GM19035 (cell line): ENCODE measurements around the gene GRIK4.
"Not testable (repeated sequence)": the region's sequence is repeated elsewhere in the genome, so short reads cannot be mapped to it uniquely, and the experiment has no call there.

Experiments used
- ATAC-seq: cut with Tn5 transposase; IDR thresholded peaks from one replicate; pipeline ENCODE4 v1.9.1; 2021; ENCODE audit not compliant: unreplicated experiment

The GRIK4 gene

DNA sequence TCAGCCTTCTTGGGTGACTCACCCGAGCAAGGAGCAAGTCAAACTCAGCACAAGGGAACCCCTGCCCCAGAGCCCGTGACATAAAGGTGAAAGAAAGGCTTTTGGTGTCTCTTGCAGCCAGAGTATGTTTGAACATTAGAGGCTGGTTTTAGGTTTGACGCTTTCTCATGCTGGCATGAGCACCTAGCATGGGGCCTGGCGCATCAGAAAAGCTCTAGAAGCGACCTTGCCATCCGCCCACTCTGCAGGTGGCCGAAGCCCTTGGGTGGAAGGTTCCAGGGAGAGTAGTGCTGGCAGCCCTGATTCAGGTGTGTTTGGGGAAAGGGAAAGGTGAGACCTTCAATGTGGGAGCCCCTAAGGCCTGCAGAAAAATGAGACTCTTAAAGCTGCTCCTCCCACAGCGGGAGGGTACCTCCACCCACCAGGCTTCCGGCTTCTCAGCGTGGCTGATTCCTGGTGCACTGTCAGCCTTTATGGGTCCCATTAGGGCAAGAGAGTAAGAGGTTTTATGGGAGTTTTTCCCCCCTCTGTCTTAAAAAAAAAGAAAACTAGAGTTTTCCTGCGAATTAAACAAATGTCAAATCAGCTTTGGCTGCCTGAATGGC lies 88.4 kb downstream of the GRIK4 start:
- no peak for ATAC-seq

GRCh38 chr11:120601536-120601935 lies 90.0 kb downstream of the GRIK4 start:
- ATAC-seq: no peak

DNA sequence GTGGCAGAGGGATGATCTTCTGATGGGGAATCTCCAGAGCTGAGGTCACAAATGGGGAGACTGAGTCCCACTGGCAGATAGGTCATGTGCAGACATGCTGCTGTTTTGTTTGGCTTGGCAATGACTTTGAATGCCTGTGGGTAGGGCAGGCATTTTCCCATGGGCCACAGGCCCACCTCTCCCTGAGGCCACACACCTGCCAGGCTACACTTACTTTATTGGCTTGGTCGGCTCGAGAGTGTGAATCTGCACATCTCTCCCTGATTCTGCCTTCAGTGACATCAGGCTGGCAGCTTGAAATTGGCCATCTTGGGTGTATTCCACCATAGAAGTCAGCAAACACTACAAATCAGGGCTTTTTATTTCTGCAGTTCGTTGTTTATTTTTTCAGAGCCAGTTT lies 91.5 kb downstream of the GRIK4 start:
- no peak for ATAC-seq

- ATAC-seq: no peak
Observed at GRCh38 chr11:120605469-120605868, 93.9 kb downstream of the GRIK4 start.

DNA sequence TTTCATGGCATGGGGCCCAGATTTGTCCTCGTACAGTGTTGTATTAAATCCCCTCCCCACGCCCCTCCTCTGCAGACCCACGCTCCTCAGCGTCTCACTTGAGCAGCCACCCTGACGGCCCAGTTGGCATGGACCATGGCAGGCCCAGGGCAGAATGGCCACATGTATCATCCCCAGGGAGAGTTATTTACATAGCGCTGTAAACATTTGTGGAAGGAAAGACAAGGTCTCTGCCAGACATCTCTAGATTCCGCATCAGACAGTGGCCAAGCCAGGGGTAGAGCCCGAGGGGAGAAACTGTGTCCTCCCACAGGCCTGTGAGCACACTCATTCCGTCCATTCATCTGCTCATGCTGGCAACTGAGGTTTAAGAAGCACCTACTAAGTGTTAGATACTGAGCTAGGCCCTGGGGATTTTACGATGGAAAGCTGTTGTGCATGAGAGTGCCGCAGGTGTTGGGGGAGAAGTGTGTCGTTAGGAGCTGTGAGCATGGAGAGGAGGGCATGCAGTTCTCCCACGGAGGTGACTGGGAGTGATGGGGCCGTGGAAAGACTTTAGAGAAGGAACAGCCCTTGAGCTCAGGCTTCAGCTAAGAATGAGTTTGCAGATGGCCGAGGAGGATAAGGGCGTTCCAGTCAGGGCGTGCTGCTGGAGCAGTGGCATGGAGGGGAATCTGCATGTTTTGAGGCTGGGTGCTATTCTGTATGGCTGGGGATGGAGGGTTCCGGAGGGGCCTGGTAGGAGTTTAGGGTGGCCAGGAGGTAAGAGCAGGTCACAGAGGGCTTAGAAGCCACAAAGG lies 94.9 kb downstream of the GRIK4 start:
- ATAC-seq: no peak

DNA sequence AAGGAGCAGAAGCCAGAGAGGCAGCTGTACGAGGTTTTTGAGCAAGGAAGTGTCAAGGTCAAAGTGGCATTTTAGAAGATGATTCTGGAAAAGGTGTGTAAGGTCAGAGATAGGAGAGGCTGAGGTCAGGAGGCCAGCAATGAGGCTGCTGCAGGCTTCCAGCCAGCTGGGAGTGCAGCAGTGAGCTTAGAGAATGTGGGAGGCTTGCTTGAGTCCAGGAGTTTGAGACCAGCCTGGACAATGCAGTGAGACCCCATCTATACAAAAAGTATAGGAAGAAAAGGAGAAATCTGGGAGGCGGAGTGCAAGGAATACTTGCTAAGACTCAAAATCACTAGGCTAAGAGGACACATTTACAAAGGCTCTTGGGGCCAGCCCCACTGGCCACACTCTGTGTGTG lies 96.5 kb downstream of the GRIK4 start:
- ATAC-seq: no peak

GRCh38 chr11:120608760-120609211 lies 97.2 kb downstream of the GRIK4 start:
- ATAC-seq: no peak

GRCh38 chr11:120610111-120610510 lies 98.6 kb downstream of the GRIK4 start:
- no peak for ATAC-seq

DNA sequence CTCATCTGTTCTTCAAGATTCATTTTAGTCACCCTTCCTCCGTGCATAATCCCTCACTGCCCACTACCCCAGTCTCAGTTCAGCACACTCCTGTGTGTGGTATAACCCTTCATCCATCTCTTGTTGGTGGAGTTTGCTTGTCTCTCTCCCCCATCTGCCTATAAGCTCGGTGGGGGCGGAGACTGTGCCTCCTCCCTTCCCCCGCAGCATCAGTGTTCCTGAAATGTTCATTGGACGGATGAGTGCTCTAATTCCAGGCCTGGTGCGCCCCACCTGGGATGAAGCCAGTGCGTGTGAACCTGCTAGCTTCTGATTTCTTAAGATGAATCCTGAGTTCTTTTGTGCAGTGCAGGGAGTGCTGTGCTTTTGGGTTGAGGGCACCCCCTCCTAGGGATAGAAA lies 100.0 kb downstream of the GRIK4 start:
- no peak for ATAC-seq

- ATAC-seq: peak; percentile 88
Observed at GRCh38 chr11:120612513-120613263, 101.1 kb downstream of the GRIK4 start.

DNA sequence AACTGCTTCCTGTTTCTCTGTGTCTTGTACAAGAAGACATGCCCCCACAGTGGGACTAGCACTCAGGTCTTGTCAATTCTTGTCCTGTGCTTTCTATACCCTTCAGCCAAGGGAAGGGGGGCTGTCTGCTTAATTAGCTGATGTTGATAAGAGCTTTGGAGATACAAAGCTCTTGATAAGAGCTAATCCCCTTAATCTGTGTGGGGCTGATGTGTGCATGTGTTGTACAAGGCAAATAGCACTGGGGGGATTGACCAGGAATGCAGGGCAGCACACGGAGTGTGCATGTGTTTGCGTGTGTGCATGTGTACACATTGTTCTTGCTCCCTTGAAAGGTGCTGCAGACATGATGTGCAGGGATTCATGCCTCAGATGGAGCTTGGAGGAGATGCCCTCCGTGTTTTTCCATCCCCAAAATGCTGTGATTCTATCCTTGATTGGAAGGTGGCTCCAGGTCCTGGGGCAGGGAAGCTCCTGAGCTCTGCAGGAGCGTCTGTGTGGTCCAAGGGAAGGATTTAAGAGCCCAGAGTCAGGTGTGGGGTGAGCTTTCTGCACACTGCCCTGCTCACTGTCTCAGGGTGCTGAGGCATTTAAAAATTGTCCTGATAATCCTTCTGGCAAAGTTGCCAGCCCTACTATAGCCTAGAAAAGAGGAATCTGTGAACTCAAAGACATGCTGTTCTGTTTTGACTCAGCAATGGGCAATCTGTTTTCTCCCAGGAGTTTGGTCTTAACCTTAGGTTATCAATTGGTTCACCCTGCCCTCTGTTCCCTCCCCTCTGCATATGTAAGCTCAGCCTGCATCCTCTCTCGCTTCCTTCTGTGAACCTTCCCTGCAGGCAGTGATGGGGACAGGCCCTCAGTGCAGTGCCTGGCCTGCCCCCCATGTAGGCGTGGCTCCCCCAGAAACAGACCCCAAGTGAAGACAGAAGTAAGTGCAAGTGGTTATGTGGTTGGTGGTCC lies 102.0 kb downstream of the GRIK4 start:
- peak; percentile 56 for ATAC-seq

DNA sequence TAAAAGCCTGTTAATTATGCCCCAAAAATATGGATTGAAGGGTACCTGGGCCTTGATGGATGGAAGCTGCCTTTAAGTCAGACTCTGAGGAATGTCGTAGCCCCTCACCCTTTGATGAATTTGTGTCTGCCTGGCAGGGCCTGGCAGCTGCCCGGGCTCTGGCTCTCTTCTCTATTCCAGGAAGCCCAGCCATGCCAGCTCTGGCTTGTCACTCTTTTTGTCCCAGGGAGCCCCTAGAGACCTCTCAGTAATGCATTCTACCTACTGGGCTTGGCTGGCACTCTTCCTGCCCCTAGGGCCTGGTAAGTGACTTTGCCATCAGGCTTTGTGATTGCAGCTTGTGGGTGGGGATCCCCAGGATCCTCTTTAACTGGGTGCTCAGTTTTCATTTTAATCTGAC lies 103.8 kb downstream of the GRIK4 start:
- ATAC-seq: no peak

- ATAC-seq: no peak
Observed at GRCh38 chr11:120618399-120618798, 106.9 kb downstream of the GRIK4 start.

- no peak for ATAC-seq
Observed at GRCh38 chr11:120622189-120622875, 110.8 kb downstream of the GRIK4 start.

DNA sequence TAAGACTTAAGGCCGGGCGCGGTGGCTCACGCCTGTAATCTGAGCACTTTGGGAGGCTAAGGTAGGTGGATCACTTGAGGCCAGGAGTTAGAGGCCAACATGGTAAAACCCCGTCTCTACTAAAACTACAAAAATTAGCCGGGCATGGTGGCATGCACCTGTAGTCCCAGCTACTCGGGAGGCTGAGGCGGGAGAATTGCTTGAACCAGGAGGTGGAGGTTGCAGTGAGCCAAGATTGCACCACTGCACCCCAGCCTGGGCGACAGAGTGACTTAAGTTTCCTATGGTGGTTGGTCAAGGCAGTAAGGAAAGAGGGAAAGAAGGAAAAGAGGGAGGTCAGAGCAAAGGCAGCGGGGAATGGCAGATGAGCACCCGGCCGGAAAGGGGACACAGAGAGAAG lies 113.4 kb downstream of the GRIK4 start:
- ATAC-seq: not testable (repeated sequence)

DNA sequence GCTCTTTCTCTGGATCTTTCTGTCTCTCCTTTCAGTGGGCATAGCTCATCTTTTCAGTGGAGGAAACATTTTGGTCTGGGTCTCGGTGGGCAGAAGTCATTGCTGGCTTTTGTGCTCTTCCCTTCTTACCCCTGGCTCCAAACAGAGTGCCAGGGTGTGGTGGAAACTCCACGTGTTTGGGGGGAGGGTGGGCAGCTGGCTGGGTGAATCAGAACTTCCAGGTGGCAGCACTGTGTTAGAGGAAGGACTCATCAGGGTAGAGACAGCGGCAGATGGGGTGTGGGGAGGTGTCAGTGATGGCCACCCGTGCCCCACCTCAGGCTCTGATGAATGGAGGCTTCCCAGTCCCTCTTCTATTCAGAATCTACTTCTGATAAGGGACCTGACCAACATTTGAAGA lies 114.0 kb downstream of the GRIK4 start:
- ATAC-seq: no peak

GRCh38 chr11:120626791-120627190 lies 115.2 kb downstream of the GRIK4 start:
- ATAC-seq: no peak

- ATAC-seq: no peak
Observed at GRCh38 chr11:120627327-120628163, 116.0 kb downstream of the GRIK4 start.

GRCh38 chr11:120629407-120630080 lies 118.0 kb downstream of the GRIK4 start:
- ATAC-seq: no peak
